ENCODE results near the gene AIFM1.

- TF ChIP-seq CTCF (IDR thresholded peaks at IDR 0.05) (no peak), POLR2A (IDR thresholded peaks at IDR 0.05) (no peak)
Measured at GRCh38 chrX:130081421-130082045, 84.1 kb downstream of the AIFM1 start.

Measured in vagina (tissue), 2 donors.